NCI-H2196 (cell line): ENCODE data around the gene ULBP3.

ENCODE experiments used
- DNase-seq: peaks from one replicate; lab custom pipeline; 2025; ENCODE audit not compliant: unreplicated experiment; lab: John Stamatoyannopoulos, UW

The ULBP3 gene

GRCh38 chr6:150068720-150069648, at the start of gene ULBP3:
ULBP3 (minus strand) TSS chr6:150069121; CDS start chr6:150069066, 55 bp downstream.
- DNase-seq, result peak; percentile 58

DNA sequence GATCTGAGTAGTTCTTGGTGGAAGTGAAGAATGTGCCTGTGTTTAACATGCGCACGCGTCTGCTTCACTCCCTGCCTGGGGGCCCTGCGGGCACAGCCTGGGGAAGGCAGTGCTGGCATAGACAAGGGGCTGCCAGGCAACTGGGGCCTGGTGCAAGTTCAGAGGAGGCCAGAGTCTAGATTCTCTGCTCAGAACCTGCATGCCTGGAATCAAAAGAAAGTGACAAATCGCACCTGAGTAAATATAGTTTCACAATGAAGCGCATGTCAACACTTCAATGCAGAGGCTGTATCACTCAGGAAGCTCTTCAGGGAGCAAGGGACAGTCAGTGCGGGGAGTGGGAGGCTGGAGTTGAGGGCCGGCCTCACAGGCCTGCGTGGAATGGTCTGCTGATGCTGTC, 49.7 kb upstream of the ULBP3 start:
- DNase-seq, result no peak

DNA sequence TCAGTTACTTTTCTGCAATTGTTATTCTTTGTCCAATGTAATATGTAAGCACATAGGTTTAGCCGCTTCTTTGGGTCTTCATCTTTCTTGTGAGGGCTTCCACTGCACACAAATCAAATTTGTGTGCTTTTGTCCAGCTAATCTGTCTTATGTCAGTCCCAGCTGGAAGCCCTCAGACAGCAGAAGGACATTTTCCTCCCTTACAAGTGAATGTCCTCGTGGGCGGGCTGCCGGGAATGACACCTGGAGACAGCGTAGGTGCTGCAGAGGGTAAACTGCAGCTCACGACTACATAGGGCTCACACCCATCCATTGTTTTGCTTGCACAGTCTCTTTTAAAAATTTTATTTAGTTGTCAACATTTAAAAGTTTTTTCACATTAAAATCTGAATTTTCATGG, 49.3 kb upstream of the ULBP3 start:
- DNase-seq, result no peak

- no peak for DNase-seq
These were observed 47.4 kb upstream of the ULBP3 start for GRCh38 chr6:150116200-150116800.

GRCh38 chr6:150115769-150116168, 46.8 kb upstream of the ULBP3 start:
- no peak for DNase-seq

- DNase-seq, result no peak
These were observed 43.3 kb upstream of the ULBP3 start for GRCh38 chr6:150112233-150112632.

DNA sequence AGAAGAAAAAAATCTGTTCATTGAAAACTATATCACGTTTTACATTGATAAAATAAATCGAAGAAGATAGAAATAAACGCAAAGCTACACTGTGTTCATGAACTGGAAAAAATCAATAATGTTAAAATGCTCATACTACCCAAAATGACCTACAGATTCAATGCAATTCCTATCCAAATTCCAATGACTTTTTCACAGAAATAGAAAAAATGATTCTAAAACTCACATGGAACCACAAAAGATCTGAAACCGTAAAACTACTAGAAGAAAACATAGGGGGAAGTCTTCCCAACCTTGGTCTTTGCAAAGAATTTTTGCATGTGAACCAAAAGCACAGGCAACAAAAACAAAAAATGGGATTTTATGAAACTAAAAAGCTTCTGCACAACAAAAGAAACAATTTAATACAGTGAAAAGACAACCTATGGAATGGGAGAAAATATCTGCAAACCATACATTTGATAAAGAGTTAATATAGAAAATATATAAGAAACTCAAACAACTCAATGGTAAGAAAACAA, 33.9 kb upstream of the ULBP3 start:
- no peak for DNase-seq

GRCh38 chr6:150100745-150101144, 31.8 kb upstream of the ULBP3 start:
- no peak for DNase-seq

- DNase-seq, result no peak
These were observed 31.0 kb upstream of the ULBP3 start for GRCh38 chr6:150099953-150100352.

DNA sequence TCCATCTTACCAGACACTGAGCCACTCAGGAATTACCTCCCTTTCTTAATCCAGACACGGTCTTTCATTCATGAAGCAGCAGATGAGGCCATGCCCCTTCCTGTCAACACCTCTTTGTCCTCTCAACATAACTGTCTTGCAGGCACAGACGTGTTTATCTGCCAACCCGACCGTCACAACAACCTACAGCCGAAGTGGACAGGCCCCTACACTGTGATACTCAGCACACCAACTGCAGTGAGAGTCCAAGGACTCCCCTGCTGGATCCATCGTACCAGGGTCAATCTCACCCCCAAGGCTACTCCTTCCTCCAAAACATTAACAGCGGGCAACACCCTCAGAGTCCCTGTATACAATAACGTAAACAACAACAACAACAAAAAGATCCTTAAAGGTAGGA, 30.6 kb upstream of the ULBP3 start:
- no peak for DNase-seq

DNA sequence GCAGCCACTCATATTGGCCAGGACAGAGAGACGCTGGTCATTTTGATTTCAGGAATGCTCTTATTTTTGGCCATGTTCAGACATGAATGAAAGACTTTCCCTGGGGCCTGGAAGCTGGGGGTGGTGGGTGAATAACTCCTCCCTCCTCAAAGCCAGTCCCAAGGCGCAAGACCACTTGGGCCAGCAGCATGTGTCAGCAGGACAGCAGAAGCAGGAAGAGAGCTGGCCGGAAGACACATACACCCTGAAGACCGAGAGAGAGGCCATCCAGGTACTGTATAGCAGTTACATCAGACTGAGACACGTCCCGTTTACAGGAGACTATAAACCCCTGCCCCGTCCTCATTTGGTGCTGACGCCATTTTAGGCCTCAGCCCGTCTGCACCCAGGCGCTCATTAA, 29.2 kb upstream of the ULBP3 start:
- no peak for DNase-seq

DNA sequence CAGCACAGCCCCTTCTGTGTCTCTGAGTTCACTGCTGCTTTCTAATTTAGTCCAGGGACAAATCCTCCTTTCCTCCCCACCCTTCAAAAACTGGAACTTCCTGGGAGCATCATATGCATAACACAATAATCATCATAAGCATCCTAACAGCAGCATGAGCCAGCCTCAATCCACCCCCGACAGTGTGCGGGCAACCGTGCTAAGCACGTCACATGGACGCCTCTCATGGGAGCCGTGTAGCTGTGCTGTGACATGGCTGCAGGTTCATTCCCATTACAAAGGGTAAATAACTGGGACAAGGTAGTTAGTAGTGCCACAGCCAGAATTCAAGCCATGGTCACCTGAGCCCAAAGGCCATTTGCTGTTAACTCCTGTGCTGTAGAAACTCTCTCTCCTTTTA, 24.5 kb upstream of the ULBP3 start:
- DNase-seq, result no peak

DNA sequence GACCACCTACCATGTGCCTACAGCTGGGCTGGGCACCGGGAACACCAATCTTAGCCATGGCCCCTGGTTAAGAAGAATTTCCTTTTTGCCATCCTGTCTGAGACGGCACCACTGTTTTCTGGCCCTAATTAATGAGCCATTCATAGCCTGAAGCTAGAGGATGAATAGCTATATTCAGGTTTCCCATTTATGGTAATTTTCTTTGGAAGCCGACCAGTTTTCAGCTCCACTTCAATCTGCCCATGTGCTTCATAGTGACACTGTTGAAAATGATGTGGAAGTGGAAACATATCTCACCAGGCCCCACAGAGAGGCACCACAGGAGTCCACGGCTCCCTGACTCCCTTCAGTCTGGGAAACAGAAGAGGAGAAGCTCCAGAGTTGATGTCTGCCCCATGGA, 22.6 kb upstream of the ULBP3 start:
- no peak for DNase-seq

DNA sequence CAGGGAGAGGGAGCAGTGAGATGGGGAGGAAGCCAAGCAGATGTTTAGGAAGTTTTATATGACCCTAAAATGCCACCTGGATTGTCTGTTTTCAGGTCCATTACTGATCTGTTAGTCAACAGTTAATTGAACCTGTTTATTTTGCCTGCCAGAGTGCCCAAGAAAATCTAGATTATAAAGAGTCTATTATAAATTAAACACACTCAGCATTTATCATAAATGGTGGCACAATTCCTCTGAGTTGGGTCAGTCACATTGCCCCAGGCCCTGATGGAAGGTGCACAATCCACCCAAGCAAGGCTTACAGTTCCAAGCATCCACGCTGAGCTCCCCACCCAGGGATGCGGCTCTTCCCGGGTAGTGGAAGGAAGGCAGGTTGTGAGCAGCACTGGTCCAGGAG, 21.4 kb upstream of the ULBP3 start:
- no peak for DNase-seq

DNA sequence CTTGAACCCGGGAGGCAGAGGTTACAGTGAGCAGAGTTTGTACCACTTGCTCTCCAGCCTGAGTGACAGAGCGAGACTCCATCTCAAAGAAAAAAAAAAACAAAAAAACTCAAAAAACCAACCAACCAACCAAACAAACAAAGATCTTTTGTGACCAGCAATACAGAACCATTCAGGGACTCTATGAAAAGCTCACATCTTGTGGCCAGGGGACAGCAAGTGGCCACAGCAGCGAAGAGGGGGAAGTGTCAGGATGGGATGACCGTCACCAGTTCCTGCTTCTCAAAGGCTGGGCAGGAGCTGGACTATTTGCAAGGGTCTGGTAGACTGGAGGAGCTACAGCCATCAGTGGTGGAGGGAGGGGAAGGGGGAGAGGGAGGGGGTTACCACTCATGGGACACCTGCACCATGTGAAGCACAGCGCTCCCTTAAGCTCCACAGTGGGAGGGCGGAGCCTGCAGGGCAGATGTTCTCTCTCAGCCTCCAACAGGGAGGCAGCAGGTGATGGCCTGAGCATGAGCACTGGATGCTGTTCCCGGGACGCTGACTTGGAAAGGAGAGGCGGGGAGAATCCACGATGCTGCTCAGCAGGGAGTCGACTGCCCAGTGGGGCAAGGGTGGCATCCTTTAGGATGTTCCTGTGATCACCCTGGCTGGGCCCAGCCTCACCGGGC, 19.7 kb upstream of the ULBP3 start:
- DNase-seq, result no peak

GRCh38 chr6:150087336-150087735, 18.4 kb upstream of the ULBP3 start:
- DNase-seq, result no peak

- no peak for DNase-seq
These were observed 17.1 kb upstream of the ULBP3 start for GRCh38 chr6:150086026-150086425.

GRCh38 chr6:150084426-150084825, 15.5 kb upstream of the ULBP3 start:
- DNase-seq, result no peak

GRCh38 chr6:150083839-150084238, 14.9 kb upstream of the ULBP3 start:
- no peak for DNase-seq

- no peak for DNase-seq
These were observed 12.8 kb upstream of the ULBP3 start for GRCh38 chr6:150081702-150082101.

DNA sequence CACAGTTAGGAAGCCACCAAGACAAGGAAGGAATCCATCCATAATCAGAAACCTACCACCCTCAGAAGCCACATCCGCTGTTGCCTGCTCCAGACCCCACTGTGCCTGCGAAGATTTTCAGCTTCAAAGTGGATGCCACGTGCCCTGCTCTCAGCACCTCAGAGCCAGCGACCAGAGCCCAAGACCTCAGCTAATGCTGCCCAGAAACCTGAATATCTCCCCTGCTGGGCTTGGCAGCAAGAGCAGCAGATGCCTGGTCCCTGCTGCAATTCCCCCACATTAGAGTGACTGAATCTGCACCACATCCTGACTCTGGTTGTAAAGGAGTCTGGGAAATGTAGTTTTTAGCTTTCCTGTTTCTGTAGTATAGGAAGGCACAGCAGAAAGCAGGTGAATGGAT, 10.7 kb upstream of the ULBP3 start:
- no peak for DNase-seq

- no peak for DNase-seq
These were observed 9.9 kb upstream of the ULBP3 start for GRCh38 chr6:150078788-150079187.
